ENCODE measurements around the gene KLHL42. TPM values are rescaled to one million over a fixed set of nuclear protein-coding genes. Genes with fewer than 3 reads are reported as not detected.

Gene KLHL42
- total and polyA plus RNA-seq, 2 of the 13 experiments (the other 11 are each of a cell fraction or from before 2014, with no cell fraction given) = 13.5 to 14.0 TPM

DNA sequence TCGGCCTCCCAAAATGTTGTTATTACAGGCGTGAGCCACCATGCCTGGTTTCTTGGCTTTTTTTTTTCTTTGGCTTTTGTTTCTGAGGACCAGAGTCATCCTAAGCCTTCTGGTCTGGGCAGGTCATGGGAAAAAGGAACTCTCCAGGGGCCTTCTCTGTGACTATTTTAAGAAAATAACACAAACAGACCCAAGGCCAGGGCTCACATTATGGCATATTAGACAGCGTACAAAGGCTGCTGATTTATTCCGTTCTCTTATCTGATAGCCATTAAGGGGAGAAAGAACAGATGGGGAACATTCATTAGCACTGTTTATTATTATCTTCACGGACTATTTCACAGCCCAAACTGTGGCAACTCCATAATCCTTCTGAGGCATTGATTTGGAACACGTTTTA, 28.8 kb downstream of the KLHL42 start:
- H3K9ac ChIP-seq (ENCODE audit: insufficient read depth, low read depth, low read length) = no peak overlapping the region
- in situ Hi-C loops (cut with HindIII; ENCODE audit: extremely low pct_ligation_motif_present, low pct_unique_long_range_greater_than_20kb) (no loop called here), intact Hi-C loops (cut with micrococcal nuclease; ENCODE audit: unreplicated experiment) (no loop called here)
- H4K20me1 ChIP-seq (ENCODE audit: insufficient read depth, low read length) = no peaks in the 10 kb centered on the region
- peaks cover 0 to 25% of the 10 kb centered on the region in 2 experiments; a peak in 1 of 5 replicates for H3K27me3 ChIP-seq (ENCODE audit: control insufficient read depth in 1 of 2, insufficient read depth in 2 of 2, low read length in 2 of 2)
- BruUV-seq (replicated peaks) = no TSS peak
- no peaks in the 10 kb centered on the region for H3K79me2 ChIP-seq (ENCODE audit: insufficient read depth, low read length)
- ChIA-PET CTCF (ENCODE audit: low intra/inter-chr PET ratio, low total read pairs) (no interaction called here), POLR2A (no interaction called here)
- H3K36me3 ChIP-seq (replicated peaks in 1 of 2; ENCODE audit: control insufficient read depth in 1 of 2, insufficient read depth in 2 of 2, low read length in 2 of 2) = no peaks in the 10 kb centered on the region
- FAIRE-seq = no peak
- H3K9me3 ChIP-seq (ENCODE audit: low read length) = no peaks in the 10 kb centered on the region
- WGBS (ENCODE audit: low lambda C conversion rate) = 44% methylated on average over 6 of the region's 6 CpGs
- H2AFZ ChIP-seq (ENCODE audit: low read length) = no peak overlapping the region
- no peak overlapping the region for H3K27ac ChIP-seq (ENCODE audit: extremely low read length, insufficient read depth, low read length)
- no peak overlapping the region for H3K4me3 ChIP-seq (replicated peaks in 1 of 3; ENCODE audit: insufficient read depth in 1 of 3, low read depth in 2 of 3, low read length in 3 of 3)
- DNase-seq (ENCODE audit: low spot score) = no peak
- no peak overlapping the region for H3K4me2 ChIP-seq (ENCODE audit: low read depth, low read length)
- H3K4me1 ChIP-seq (ENCODE audit: insufficient read depth, low read length) = peaks cover 11% of the 10 kb centered on the region
- ATAC-seq = no peak
- TF ChIP-seq, protein P1, sequence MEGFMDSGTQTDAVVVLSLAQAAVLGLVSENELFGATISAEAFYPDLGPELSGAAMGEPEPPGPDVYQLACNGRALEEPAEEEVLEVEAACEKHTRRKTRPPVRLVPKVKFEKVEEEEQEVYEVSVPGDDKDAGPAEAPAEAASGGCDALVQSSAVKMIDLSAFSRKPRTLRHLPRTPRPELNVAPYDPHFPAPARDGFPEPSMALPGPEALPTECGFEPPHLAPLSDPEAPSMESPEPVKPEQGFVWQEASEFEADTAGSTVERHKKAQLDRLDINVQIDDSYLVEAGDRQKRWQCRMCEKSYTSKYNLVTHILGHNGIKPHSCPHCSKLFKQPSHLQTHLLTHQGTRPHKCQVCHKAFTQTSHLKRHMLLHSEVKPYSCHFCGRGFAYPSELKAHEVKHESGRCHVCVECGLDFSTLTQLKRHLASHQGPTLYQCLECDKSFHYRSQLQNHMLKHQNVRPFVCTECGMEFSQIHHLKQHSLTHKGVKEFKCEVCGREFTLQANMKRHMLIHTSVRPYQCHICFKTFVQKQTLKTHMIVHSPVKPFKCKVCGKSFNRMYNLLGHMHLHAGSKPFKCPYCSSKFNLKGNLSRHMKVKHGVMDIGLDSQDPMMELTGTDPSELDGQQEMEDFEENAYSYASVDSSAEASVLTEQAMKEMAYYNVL (CRISPR knock-in tag; IDR thresholded peaks at IDR 0.05; ENCODE audit: borderline replicate concordance) = no peak
- TF ChIP-seq NFE2L1 (CRISPR knock-in tag; IDR thresholded peaks at IDR 0.05; ENCODE audit: borderline replicate concordance) = no peak
- TF ChIP-seq ZSCAN25 (CRISPR knock-in tag; IDR thresholded peaks at IDR 0.05) = no peak
- TF ChIP-seq, protein P2, sequence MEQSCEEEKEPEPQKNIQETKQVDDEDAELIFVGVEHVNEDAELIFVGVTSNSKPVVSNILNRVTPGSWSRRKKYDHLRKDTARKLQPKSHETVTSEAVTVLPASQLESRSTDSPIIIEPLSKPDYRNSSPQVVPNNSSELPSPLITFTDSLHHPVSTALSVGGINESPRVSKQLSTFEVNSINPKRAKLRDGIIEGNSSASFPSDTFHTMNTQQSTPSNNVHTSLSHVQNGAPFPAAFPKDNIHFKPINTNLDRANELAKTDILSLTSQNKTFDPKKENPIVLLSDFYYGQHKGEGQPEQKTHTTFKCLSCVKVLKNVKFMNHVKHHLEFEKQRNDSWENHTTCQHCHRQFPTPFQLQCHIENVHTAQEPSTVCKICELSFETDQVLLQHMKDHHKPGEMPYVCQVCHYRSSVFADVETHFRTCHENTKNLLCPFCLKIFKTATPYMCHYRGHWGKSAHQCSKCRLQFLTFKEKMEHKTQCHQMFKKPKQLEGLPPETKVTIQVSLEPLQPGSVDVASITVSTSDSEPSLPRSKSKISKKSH (CRISPR knock-in tag; IDR thresholded peaks at IDR 0.05; ENCODE audit: borderline replicate concordance) = no peak
- TF ChIP-seq MXI1 (IDR thresholded peaks at IDR 0.05; ENCODE audit: borderline replicate concordance, low read depth, low read length) = no peak
- TF ChIP-seq, protein P3, sequence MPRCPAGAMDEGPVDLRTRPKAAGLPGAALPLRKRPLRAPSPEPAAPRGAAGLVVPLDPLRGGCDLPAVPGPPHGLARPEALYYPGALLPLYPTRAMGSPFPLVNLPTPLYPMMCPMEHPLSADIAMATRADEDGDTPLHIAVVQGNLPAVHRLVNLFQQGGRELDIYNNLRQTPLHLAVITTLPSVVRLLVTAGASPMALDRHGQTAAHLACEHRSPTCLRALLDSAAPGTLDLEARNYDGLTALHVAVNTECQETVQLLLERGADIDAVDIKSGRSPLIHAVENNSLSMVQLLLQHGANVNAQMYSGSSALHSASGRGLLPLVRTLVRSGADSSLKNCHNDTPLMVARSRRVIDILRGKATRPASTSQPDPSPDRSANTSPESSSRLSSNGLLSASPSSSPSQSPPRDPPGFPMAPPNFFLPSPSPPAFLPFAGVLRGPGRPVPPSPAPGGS (CRISPR knock-in tag; IDR thresholded peaks at IDR 0.05) = no peak
- no peak for TF ChIP-seq RAD51 (IDR thresholded peaks at IDR 0.05; ENCODE audit: borderline replicate concordance)
- TF ChIP-seq ZNF367 (CRISPR knock-in tag; IDR thresholded peaks at IDR 0.05; ENCODE audit: borderline replicate concordance) = no peak
- TF ChIP-seq ZKSCAN5 (CRISPR knock-in tag; IDR thresholded peaks at IDR 0.05) = no peak
- no peak for TF ChIP-seq POGZ (CRISPR knock-in tag; IDR thresholded peaks at IDR 0.05)
- TF ChIP-seq SMAD3 (CRISPR knock-in tag; IDR thresholded peaks at IDR 0.05) = no peak
- TF ChIP-seq, protein P4, sequence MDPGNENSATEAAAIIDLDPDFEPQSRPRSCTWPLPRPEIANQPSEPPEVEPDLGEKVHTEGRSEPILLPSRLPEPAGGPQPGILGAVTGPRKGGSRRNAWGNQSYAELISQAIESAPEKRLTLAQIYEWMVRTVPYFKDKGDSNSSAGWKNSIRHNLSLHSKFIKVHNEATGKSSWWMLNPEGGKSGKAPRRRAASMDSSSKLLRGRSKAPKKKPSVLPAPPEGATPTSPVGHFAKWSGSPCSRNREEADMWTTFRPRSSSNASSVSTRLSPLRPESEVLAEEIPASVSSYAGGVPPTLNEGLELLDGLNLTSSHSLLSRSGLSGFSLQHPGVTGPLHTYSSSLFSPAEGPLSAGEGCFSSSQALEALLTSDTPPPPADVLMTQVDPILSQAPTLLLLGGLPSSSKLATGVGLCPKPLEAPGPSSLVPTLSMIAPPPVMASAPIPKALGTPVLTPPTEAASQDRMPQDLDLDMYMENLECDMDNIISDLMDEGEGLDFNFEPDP (CRISPR knock-in tag; conservative IDR thresholded peaks at IDR 0.05) = no peak
- no peak for TF ChIP-seq TEAD2 (CRISPR knock-in tag; IDR thresholded peaks at IDR 0.05)
- TF ChIP-seq SETDB1 (CRISPR knock-in tag; IDR thresholded peaks at IDR 0.05; ENCODE audit: borderline replicate concordance) = no peak
- TF ChIP-seq SIX4 (CRISPR knock-in tag; IDR thresholded peaks at IDR 0.05) = no peak
